CD14-positive monocyte (primary cell): ENCODE results near the gene TMEM209. TPM values are rescaled to one million over a fixed set of nuclear protein-coding genes. Genes with fewer than 3 reads are reported as not detected.

Experiments
- DNase-seq, 3 donors: peaks; one replicate each; pipeline ENCODE4 v3.0.0-alpha.2; 2011 to 2022
- H2AFZ ChIP-seq: 2 replicates; pipeline ENCODE4 v1.6.0; 2012; ENCODE audit warnings: mild to moderate bottlenecking, low read depth, low read length, inconsistent platforms; ENCODE audit not compliant: insufficient read depth, poor library complexity, severe bottlenecking
- H3K27ac ChIP-seq, 2 donors: 1 replicate in 1 of 2; 2 replicates in 1 of 2; pipeline ENCODE4 v1.5.1; 2012 to 2013; ENCODE audit warnings: low read length in 2 of 2, control low read depth in 1 of 2, inconsistent platforms in 1 of 2, low read depth in 1 of 2, mild to moderate bottlenecking in 1 of 2
- H3K27me3 ChIP-seq, 2 donors: one replicate each; pipeline versions ENCODE4 v1.6.0 to v1.6.1; 2011 to 2013; ENCODE audit warnings: low read length in 2 of 2; ENCODE audit not compliant: control insufficient read depth in 2 of 2, insufficient read depth in 2 of 2
- H3K36me3 ChIP-seq, 2 donors: replicated peaks in 1 of 2; 1 replicate in 1 of 2; 2 replicates in 1 of 2; pipeline versions ENCODE4 v1.5.1 to v1.6.1; 2012 to 2013; ENCODE audit warnings: low read length in 2 of 2, control low read depth in 1 of 2, inconsistent platforms in 1 of 2, mild to moderate bottlenecking in 1 of 2; ENCODE audit not compliant: insufficient read depth in 2 of 2, control insufficient read depth in 1 of 2
- H3K4me1 ChIP-seq, 2 donors: 1 replicate in 1 of 2; 2 replicates in 1 of 2; pipeline versions ENCODE4 v1.5.1 to v1.6.1; 2012 to 2013; ENCODE audit warnings: low read length in 2 of 2, control low read depth in 1 of 2, inconsistent platforms in 1 of 2, mild to moderate bottlenecking in 1 of 2, moderate library complexity in 1 of 2; ENCODE audit not compliant: insufficient read depth in 2 of 2, control insufficient read depth in 1 of 2
- H3K4me2 ChIP-seq: replicated peaks from 2 replicates; pipeline ENCODE3; 2012; ENCODE audit warnings: low read length, moderate library complexity, mild to moderate bottlenecking; ENCODE audit not compliant: poor library complexity, severe bottlenecking; ENCODE audit errors: extremely low read depth
- H3K4me3 ChIP-seq, 3 experiments: fragments of 200-600 bp in 1 of 3; sonication (generic) in 1 of 3; replicated peaks in 1 of 3; 1 replicate in 2 of 3; 2 replicates in 1 of 3; pipeline ENCODE4 v1.5.1; 2011 to 2013; ENCODE audit warnings: low read length in 3 of 3, mild to moderate bottlenecking in 3 of 3, control low read depth in 2 of 3, low read depth in 2 of 3, inconsistent platforms in 1 of 3, moderate library complexity in 1 of 3
- H3K79me2 ChIP-seq: 2 replicates; pipeline ENCODE4 v1.6.0; 2012; ENCODE audit warnings: mild to moderate bottlenecking, control low read depth, inconsistent platforms, low read length, moderate library complexity; ENCODE audit not compliant: insufficient read depth
- H3K9ac ChIP-seq: 2 replicates; pipeline ENCODE4 v1.6.0; 2017; ENCODE audit warnings: low read length, mild to moderate bottlenecking; ENCODE audit not compliant: insufficient read depth, poor library complexity, severe bottlenecking
- H3K9me3 ChIP-seq, 2 donors: replicated peaks in 1 of 2; 1 replicate in 1 of 2; 2 replicates in 1 of 2; pipeline versions ENCODE4 v1.5.1 to v1.6.1; 2012 to 2013; ENCODE audit warnings: low read length in 2 of 2, control low read depth in 1 of 2; ENCODE audit not compliant: control insufficient read depth in 1 of 2, insufficient read depth in 1 of 2
- H4K20me1 ChIP-seq: 2 replicates; pipeline ENCODE4 v1.6.0; 2012; ENCODE audit warnings: mild to moderate bottlenecking, low read length, control low read depth, moderate library complexity; ENCODE audit not compliant: insufficient read depth
- H3K27ac Mint-ChIP-seq, 7 donors: one replicate each; pipeline ENCODE4 v1.8.0; 2020; ENCODE audit warnings: mild to moderate bottlenecking in 7 of 7, mixed read lengths in 7 of 7, moderate library complexity in 6 of 7, inconsistent platforms in 2 of 7
- H3K27me3 Mint-ChIP-seq, 3 donors: one replicate each; pipeline ENCODE4 v1.8.0; 2021 to 2022; ENCODE audit warnings: low read depth in 3 of 3, mild to moderate bottlenecking in 3 of 3, mixed read lengths in 3 of 3, moderate library complexity in 3 of 3, inconsistent platforms in 1 of 3
- H3K36me3 Mint-ChIP-seq, 2 donors: one replicate each; pipeline ENCODE4 v1.8.0; 2020; ENCODE audit warnings: mixed read lengths in 2 of 2, inconsistent platforms in 1 of 2, mild to moderate bottlenecking in 1 of 2
- H3K4me1 Mint-ChIP-seq: one replicate; pipeline ENCODE4 v1.8.0; 2020; ENCODE audit warnings: mild to moderate bottlenecking, mixed read lengths
- H3K4me3 Mint-ChIP-seq, 2 donors: one replicate each; pipeline ENCODE4 v1.8.0; 2020; ENCODE audit warnings: mild to moderate bottlenecking in 2 of 2, mixed read lengths in 2 of 2, moderate library complexity in 1 of 2
- H3K9me3 Mint-ChIP-seq, 7 donors: one replicate each; pipeline ENCODE4 v1.8.0; 2020 to 2022; ENCODE audit warnings: mixed read lengths in 7 of 7, mild to moderate bottlenecking in 6 of 7, moderate library complexity in 6 of 7, inconsistent platforms in 2 of 7
- CTCF ChIP-seq: fragments of 200-600 bp; IDR thresholded peaks from one replicate; pipeline ENCODE4 v1.8.0; 2022; ENCODE audit warnings: antibody characterized with exemption, mild to moderate bottlenecking
- WGBS: methylation state at CpG from one replicate; pipeline ENCODE4 v1.1.5; 2013; ENCODE audit warnings: missing lambda C conversion rate; ENCODE audit not compliant: insufficient coverage; 5-methylcytosine and 5-hydroxymethylcytosine counted together
- intact Hi-C, 2 donors: fragments of 100-400 bp; cut with micrococcal nuclease; formaldehyde crosslinking; loops; one replicate each; pipeline versions ENCODE4 v1.15.0 to v1.15.1; 2023
- polyA plus RNA-seq, 3 donors: library from polyadenylated mRNA; depleted of rRNA in 1 of 3; unstranded in 2 of 3; stranded (reverse) in 1 of 3; fragments of 300-500 nt in 2 of 3; fragments of >200 nt in 1 of 3; fragmentation: Illumina TruSeq in 2 of 3; gene quantifications; 1 replicate in 2 of 3; 2 replicates in 1 of 3; pipeline ENCODE4 v1.2.3, GENCODE V29; 2012 to 2021

Gene TMEM209
- polyA plus RNA-seq, 3 donors: 7.7 to 16.7 (median 9.6) TPM

GRCh38 chr7:130139193-130139960, 65.8 kb downstream of the TMEM209 start:
- H2AFZ ChIP-seq: no peak overlapping the region
- no peak for TF ChIP-seq CTCF
- no peak overlapping the region for H3K4me3 Mint-ChIP-seq
- H3K9ac ChIP-seq: no peak overlapping the region
- H3K4me1 ChIP-seq: peaks cover 10 to 12% of the 10 kb centered on the region in 2 donors
- H3K79me2 ChIP-seq: no peaks in the 10 kb centered on the region
- no peaks in the 10 kb centered on the region for H3K27me3 ChIP-seq
- H3K4me2 ChIP-seq: no peak overlapping the region
- peaks cover 0 to 6% (median 4%) of the 10 kb centered on the region in 3 donors for H3K27me3 Mint-ChIP-seq
- intact Hi-C loops: no loop called here
- WGBS: 100% methylated on average over 2 of the region's 2 CpGs
- H3K27ac ChIP-seq: no peak overlapping the region
- no peak for DNase-seq
- H3K36me3 ChIP-seq: peaks cover 27 to 36% of the 10 kb centered on the region in 2 donors
- H3K27ac Mint-ChIP-seq: peak overlapping the region in 1 of 7 donors; percentile 54
- no peaks in the 10 kb centered on the region for H4K20me1 ChIP-seq
- H3K9me3 Mint-ChIP-seq: peaks cover 0 to 2% (median 0%) of the 10 kb centered on the region in 7 donors
- H3K4me1 Mint-ChIP-seq: peaks cover 8% of the 10 kb centered on the region
- no peaks in the 10 kb centered on the region for H3K9me3 ChIP-seq
- peaks cover 43 to 50% of the 10 kb centered on the region in 2 donors for H3K36me3 Mint-ChIP-seq
- no peak overlapping the region for H3K4me3 ChIP-seq

DNA sequence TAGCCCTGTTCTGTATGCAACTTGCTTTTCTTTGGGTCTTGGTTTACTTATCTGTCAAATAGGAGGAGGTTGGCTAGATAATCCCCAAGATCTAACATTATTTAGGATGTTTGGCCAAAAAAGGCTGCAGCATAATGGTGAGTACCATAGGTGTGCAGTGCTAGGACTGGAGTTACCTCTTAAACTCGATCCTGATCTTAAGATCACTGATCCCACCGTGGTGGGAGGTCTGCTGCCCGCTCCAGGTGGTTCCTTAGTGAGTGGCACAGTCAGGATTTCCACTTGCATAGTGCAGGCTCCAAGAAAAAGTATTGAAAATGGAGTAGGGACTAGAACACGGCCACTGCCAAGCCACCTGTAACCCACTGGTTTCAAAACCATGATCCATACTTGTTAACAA, 68.0 kb downstream of the TMEM209 start:
- Histone ChIP-seq H3K27ac (no peak overlapping the region), H3K9me3 (no peaks in the 10 kb centered on the region), H4K20me1 (no peaks in the 10 kb centered on the region), H3K27me3 (no peaks in the 10 kb centered on the region), H3K4me2 (no peak overlapping the region), H3K79me2 (no peaks in the 10 kb centered on the region), H3K4me1 (peaks cover 10 to 12% of the 10 kb centered on the region in 2 donors), H3K36me3 (peaks cover 44 to 57% of the 10 kb centered on the region in 2 donors), H2AFZ (no peak overlapping the region), H3K9ac (no peak overlapping the region), H3K4me3 (no peak overlapping the region)
- H3K9me3 Mint-ChIP-seq: no peaks in the 10 kb centered on the region
- no peak for DNase-seq
- TF ChIP-seq CTCF: no peak
- H3K27ac Mint-ChIP-seq: no peak overlapping the region
- H3K4me1 Mint-ChIP-seq: peaks cover 8% of the 10 kb centered on the region
- H3K36me3 Mint-ChIP-seq: peaks cover 57 to 66% of the 10 kb centered on the region in 2 donors
- WGBS: 100% methylated on average over 3 of the region's 4 CpGs
- peaks cover 0 to 4% (median 4%) of the 10 kb centered on the region in 3 donors for H3K27me3 Mint-ChIP-seq
- H3K4me3 Mint-ChIP-seq: no peak overlapping the region
- intact Hi-C loops: no loop called here
